Hepatocyte (in vitro differentiated cells): Measurements from ENCODE around the gene TMEM81.

Experiments used
- CTCF ChIP-seq: fragments of 200-600 bp; sonication (generic); IDR thresholded peaks from 2 replicates; pipeline ENCODE4 v1.5.1; 2016; ENCODE audit warnings: antibody characterized with exemption, mild to moderate bottlenecking; ENCODE audit not compliant: poor library complexity
- EZH2 ChIP-seq: fragments of 200-600 bp; sonication (generic); IDR thresholded peaks from 2 replicates; pipeline ENCODE4 v1.6.1; 2016; ENCODE audit warnings: antibody characterized with exemption, mild to moderate bottlenecking, borderline replicate concordance

GRCh38 chr1:205064301-205064700 is 20.0 kb downstream of the TMEM81 start:
- no peak for TF ChIP-seq CTCF
- TF ChIP-seq EZH2: no peak
